Measurements from ENCODE around the gene PHLDA3.

PHLDA3 gene

GRCh38 chr1:201468844-201469644 is at the start of gene PHLDA3:
Gene PHLDA3, minus strand, starts transcription at chr1:201469188. Its CDS starts 402 bp downstream, at chr1:201468786.
- peak; percentile 14 for DNase-seq

- no peak for DNase-seq
Measured at GRCh38 chr1:201518071-201518470, 49.1 kb upstream of the PHLDA3 start.

GRCh38 chr1:201517631-201518030 is 48.6 kb upstream of the PHLDA3 start:
- no peak for DNase-seq

- no peak for DNase-seq
Measured at GRCh38 chr1:201516511-201517127, 47.6 kb upstream of the PHLDA3 start.

- DNase-seq = no peak
Measured at GRCh38 chr1:201515895-201516294, 46.9 kb upstream of the PHLDA3 start.

GRCh38 chr1:201515062-201515750 is 46.2 kb upstream of the PHLDA3 start:
- no peak for DNase-seq

- no peak for DNase-seq
Measured at GRCh38 chr1:201514466-201514865, 45.5 kb upstream of the PHLDA3 start.

GRCh38 chr1:201513498-201514243 is 44.7 kb upstream of the PHLDA3 start:
- no peak for DNase-seq

- no peak for DNase-seq
Measured at GRCh38 chr1:201511941-201512539, 43.1 kb upstream of the PHLDA3 start.

GRCh38 chr1:201511396-201511940 is 42.5 kb upstream of the PHLDA3 start:
- no peak for DNase-seq

GRCh38 chr1:201510734-201511133 is 41.7 kb upstream of the PHLDA3 start:
- DNase-seq = no peak

GRCh38 chr1:201509601-201510374 is 40.8 kb upstream of the PHLDA3 start:
- no peak for DNase-seq

- no peak for DNase-seq
Measured at GRCh38 chr1:201508809-201509208, 39.8 kb upstream of the PHLDA3 start.

GRCh38 chr1:201507360-201507675 is 38.3 kb upstream of the PHLDA3 start:
- DNase-seq = no peak

GRCh38 chr1:201506557-201507359 is 37.8 kb upstream of the PHLDA3 start, which contains the start of gene CSRP1:
Gene CSRP1, minus strand, starts transcription at chr1:201507123. Its CDS starts 10,820 bp downstream, at chr1:201496303.
- peak; percentile 88 for DNase-seq

- no peak for DNase-seq
Measured at GRCh38 chr1:201506092-201506491, 37.1 kb upstream of the PHLDA3 start.

- peak; percentile 45 for DNase-seq
Measured at GRCh38 chr1:201505503-201505890, 36.5 kb upstream of the PHLDA3 start.

- peak; percentile 65 for DNase-seq
Measured at GRCh38 chr1:201504799-201505502, 36.0 kb upstream of the PHLDA3 start.

- DNase-seq = no peak
Measured at GRCh38 chr1:201504179-201504631, 35.2 kb upstream of the PHLDA3 start.

Data from NCI-H774 (cell line).